K562 (cell line): ENCODE data around the gene HYCC2. TPM values are rescaled to one million over a fixed set of nuclear protein-coding genes. Genes with fewer than 3 reads are reported as not detected.

Experiments
- ATAC-seq: fragments of 200-7000 bp; cut with Tn5 transposase; 3 replicates; pipeline ENCODE4 v1.9.1; 2020; ENCODE audit warnings: moderate library complexity
- Bru-seq: library from RNA; stranded (reverse); fragments of 400-500 nt; gene quantifications from one replicate; lab custom pipeline; 2021; lab: Mats Ljungman, UMichigan
- BruChase-seq, 2 experiments: library from RNA; stranded (reverse); fragments of 400-500 nt; gene quantifications; one replicate each; lab custom pipeline; 2021; lab: Mats Ljungman, UMichigan
- BruUV-seq: library from RNA; stranded (reverse); fragments of 400-500 nt; replicated peaks from 2 replicates; lab custom pipeline; 2021; lab: Mats Ljungman, UMichigan
- CTCF ChIA-PET: fragments of 300-600 bp; formaldehyde crosslinking; extraction: SDS; loops from one replicate; lab custom pipeline; 2021; ENCODE audit warnings: low intra/inter-chr PET ratio; lab: Yijun Ruan, JAX
- POLR2A ChIA-PET: fragments of 300-600, 350-650 bp; sonication (Branson Sonifier 250); formaldehyde crosslinking; extraction: SDS; loops from one replicate; lab custom pipeline; 2021; ENCODE audit warnings: antibody characterized with exemption, inconsistent platforms; lab: Yijun Ruan, JAX
- DNase-seq, 4 experiments: peaks; one replicate each; pipeline versions ENCODE4 v3.0.0 to v3.0.0-alpha.2; 2011 to 2018; ENCODE audit warnings: low spot score in 3 of 4, mixed read lengths in 3 of 4; ENCODE audit errors: extremely low read depth in 1 of 4
- FAIRE-seq: peaks from 2 replicates; lab custom pipeline; 2011; peaks lifted over from hg19 to GRCh38; lab: Jason Lieb, UNC
- H2AFZ ChIP-seq: 2 replicates; pipeline ENCODE4 v1.6.0; 2011; ENCODE audit warnings: low read depth, low read length, control low read depth, inconsistent platforms
- H3K27ac ChIP-seq: fragments of 200-600 bp; 3 replicates; pipeline ENCODE4 v1.8.0; 2011; ENCODE audit warnings: low read depth, mild to moderate bottlenecking, control low read depth, inconsistent platforms, low read length, moderate library complexity, mixed read lengths; ENCODE audit errors: extremely low read depth
- H3K27me3 ChIP-seq, 2 experiments: fragments of 300-600 bp in 1 of 2; 2 replicates in 1 of 2; 3 replicates in 1 of 2; pipeline versions ENCODE4 v1.6.0 to v1.8.0; 2011; ENCODE audit warnings: inconsistent platforms in 2 of 2, low read length in 2 of 2, mild to moderate bottlenecking in 1 of 2, mixed read lengths in 1 of 2, moderate library complexity in 1 of 2; ENCODE audit not compliant: control insufficient read depth in 2 of 2, insufficient read depth in 2 of 2
- H3K36me3 ChIP-seq: fragments of 300-600 bp; 3 replicates; pipeline ENCODE4 v1.8.0; 2011; ENCODE audit warnings: mild to moderate bottlenecking, low read length, inconsistent platforms; ENCODE audit not compliant: control insufficient read depth, insufficient read depth
- H3K4me1 ChIP-seq, 2 experiments: fragments of 200-600 bp in 1 of 2; replicated peaks in 1 of 2; 2 replicates in 1 of 2; 3 replicates in 1 of 2; pipeline versions ENCODE4 v1.5.1 to v1.8.0; 2011; ENCODE audit warnings: inconsistent platforms in 2 of 2, low read length in 2 of 2, mild to moderate bottlenecking in 1 of 2, mixed read lengths in 1 of 2, moderate library complexity in 1 of 2; ENCODE audit not compliant: control insufficient read depth in 2 of 2, insufficient read depth in 2 of 2
- H3K4me2 ChIP-seq: 2 replicates; pipeline ENCODE4 v1.6.1; 2011; ENCODE audit warnings: low read length, control low read depth, inconsistent platforms, mixed read lengths; ENCODE audit not compliant: insufficient read depth
- H3K4me3 ChIP-seq: fragments of 200-600 bp; sonication (generic), shearing (Covaris generic); 2 replicates; pipeline ENCODE4 v1.5.1; 2016; ENCODE audit warnings: control low read depth, inconsistent platforms
- H3K79me2 ChIP-seq: fragments of 200-600 bp; 3 replicates; pipeline ENCODE4 v1.8.0; 2011; ENCODE audit warnings: low read length, inconsistent platforms; ENCODE audit not compliant: control insufficient read depth, insufficient read depth
- H3K9ac ChIP-seq, 2 experiments: 2 replicates each; pipeline versions ENCODE4 v1.6.0 to v1.6.1; 2011; ENCODE audit warnings: low read depth in 2 of 2, low read length in 2 of 2, control low read depth in 1 of 2, inconsistent platforms in 1 of 2, mild to moderate bottlenecking in 1 of 2, mixed read lengths in 1 of 2; ENCODE audit not compliant: insufficient read depth in 1 of 2
- H3K9me1 ChIP-seq: one replicate; pipeline ENCODE4 v1.6.0; 2011; ENCODE audit warnings: inconsistent platforms, mild to moderate bottlenecking, low read length, moderate library complexity; ENCODE audit not compliant: control insufficient read depth, insufficient read depth
- H3K9me3 ChIP-seq: replicated peaks from 2 replicates; pipeline ENCODE4 v1.5.1; 2011; ENCODE audit warnings: low read depth, low read length, inconsistent platforms; ENCODE audit not compliant: control insufficient read depth, insufficient read depth
- H4K20me1 ChIP-seq: replicated peaks from 2 replicates; pipeline ENCODE4 v1.6.1; 2011; ENCODE audit warnings: low read length, inconsistent platforms, mixed read lengths; ENCODE audit not compliant: control insufficient read depth, insufficient read depth
- CHAMP1 ChIP-seq: fragments of 450-650 bp; IDR thresholded peaks from 2 replicates; pipeline ENCODE4 v1.6.1; 2016; ENCODE audit warnings: mild to moderate bottlenecking
- EP300 ChIP-seq: IDR thresholded peaks from 2 replicates; pipeline ENCODE4 v1.6.1; 2012; ENCODE audit warnings: low read length, improper control_type of control experiment
- FOSL1 ChIP-seq: fragments of 200-800 bp; sonication (Bioruptor generic); conservative IDR thresholded peaks from 2 replicates; pipeline ENCODE4 v1.6.1; 2016; ENCODE audit warnings: missing genetic modification characterization, missing compliant biosample characterization
- HIVEP1 ChIP-seq: fragments of 250-450 bp; sonication (Bioruptor Pico); IDR thresholded peaks from 2 replicates; pipeline ENCODE4 v1.4.0; 2020; ENCODE audit warnings: mild to moderate bottlenecking
- MAZ ChIP-seq, 2 experiments: fragments of 450-650 bp in 1 of 2; sonication (generic) in 1 of 2; formaldehyde crosslinking; IDR thresholded peaks in 1 of 2; conservative IDR thresholded peaks in 1 of 2; 2 replicates each; pipeline versions ENCODE4 v1.4.0 to v1.5.0; 2020; ENCODE audit warnings: mild to moderate bottlenecking in 1 of 2, missing genetic modification reagents in 1 of 2
- MTA3 ChIP-seq: fragments of 450-650 bp; formaldehyde crosslinking; IDR thresholded peaks from 2 replicates; pipeline ENCODE4 v1.6.1; 2017; ENCODE audit warnings: mild to moderate bottlenecking, borderline replicate concordance
- PHF8 ChIP-seq: fragments of 200-600 bp; sonication (generic); IDR thresholded peaks from 2 replicates; pipeline ENCODE4 v1.6.1; 2012; ENCODE audit warnings: mixed run types, mild to moderate bottlenecking, inconsistent platforms, low read length, moderate library complexity, borderline replicate concordance
- SIX5 ChIP-seq, 2 experiments: IDR thresholded peaks; 2 replicates each; pipeline ENCODE4 v1.6.1; 2011; ENCODE audit warnings: low read length in 2 of 2, borderline replicate concordance in 1 of 2, low read depth in 1 of 2, mild to moderate bottlenecking in 1 of 2, moderate library complexity in 1 of 2; ENCODE audit not compliant: insufficient read depth in 1 of 2
- ZNF347 ChIP-seq: fragments of 450-650 bp; formaldehyde crosslinking; IDR thresholded peaks from 2 replicates; pipeline ENCODE4 v1.4.0; 2020; ENCODE audit warnings: low read depth, mild to moderate bottlenecking, moderate library complexity
- ZNF740 ChIP-seq, 3 experiments: fragments of 200-800 bp in 1 of 3; sonication (Bioruptor generic) in 1 of 3; sonication (generic) in 1 of 3; formaldehyde crosslinking in 1 of 3; IDR thresholded peaks; 2 replicates each; pipeline versions ENCODE4 v1.6.1 to v1.8.0; 2016 to 2022; ENCODE audit warnings: mild to moderate bottlenecking in 2 of 3, missing compliant biosample characterization in 2 of 3, missing genetic modification characterization in 2 of 3, missing genetic modification reagents in 1 of 3
- WGBS: fragments of 100-300 bp; shearing (Covaris generic); methylation state at CpG from one replicate; pipeline ENCODE4 v1.1.6; 2016; ENCODE audit warnings: low coverage, mixed read lengths; ENCODE audit not compliant: insufficient coverage; ENCODE audit errors: missing lambda C conversion rate; 5-methylcytosine and 5-hydroxymethylcytosine counted together
- in situ Hi-C: fragments of 300-500 bp; cut with MboI; formaldehyde crosslinking; loops from 4 replicates; pipeline ENCODE4 v1.15.0; 2018; ENCODE audit warnings: inconsistent platforms, mixed read lengths
- intact Hi-C: fragments of 100-400 bp; cut with micrococcal nuclease; formaldehyde crosslinking; loops from 2 replicates; pipeline ENCODE4 v1.14.2; 2022
- long read RNA-seq, 3 experiments: library from polyadenylated mRNA in 2 of 3; library from RNA in 1 of 3; unstranded in 2 of 3; stranded (forward) in 1 of 3; transcript quantifications; one replicate each; pipeline ENCODE4 v2.0.0, GENCODE V29; 2019 to 2022
- polyA minus RNA-seq, 3 experiments: library from RNA; depleted of rRNA, polyadenylated mRNA; stranded (reverse); fragments of >200 nt; gene quantifications; 2 replicates each; pipeline ENCODE4 v1.2.3, GENCODE V29; 2011
- polyA plus RNA-seq, 8 experiments: library from polyadenylated mRNA; depleted of rRNA in 4 of 8; stranded (reverse) in 5 of 8; unstranded in 3 of 8; fragments of >200 nt; fragmentation: Nextera tagmentation in 2 of 8; fragmentation: Illumina TruSeq in 1 of 8; extraction: Ambion mirVana in 2 of 8; extraction: Trizol in 1 of 8; gene quantifications; 2 replicates each; pipeline versions ENCODE4 v1.2.1 to v1.2.3, GENCODE V29; 2011 to 2014; ENCODE audit warnings: inconsistent platforms in 1 of 8, missing spikeins in 1 of 8
- total RNA-seq, 7 experiments: library from RNA; depleted of rRNA in 6 of 7; stranded (reverse); fragments of >200 nt in 6 of 7; fragmentation: Illumina TruSeq in 2 of 7; extraction: Trizol in 2 of 7; gene quantifications; 2 replicates each; pipeline versions ENCODE4 v1.2.1 to v1.2.3, GENCODE V29; 2011 to 2021; ENCODE audit warnings: low replicate concordance in 1 of 7

The HYCC2 gene
- 36.2 and 109 TPM in 2 replicates for total RNA-seq (2011; cell fraction: chromatin; rRNA removed; ENCODE audit: low replicate concordance)
- 18.8 and 22.1 TPM in 2 replicates for total RNA-seq (2011; cell fraction: nucleolus; rRNA removed)
- total RNA-seq (2011; cell fraction: nucleoplasm; rRNA removed) = 55.3 and 96.3 TPM in 2 replicates
- 5.4 TPM in 2 replicates for total RNA-seq (2014; rRNA removed)
- 15.6 and 16.9 TPM in 2 replicates for total RNA-seq (2014; rRNA removed; fragmentation: Illumina TruSeq; extraction: Trizol)
- total RNA-seq (2015; rRNA removed; fragmentation: Illumina TruSeq; extraction: Trizol) = 11.1 and 12.8 TPM in 2 replicates
- total RNA-seq (2021) = 18.9 and 20.0 TPM in 2 replicates
- 12.2 and 14.9 TPM in 2 replicates for polyA plus RNA-seq (2011; rRNA removed)
- 2.4 and 4.6 TPM in 2 replicates for polyA plus RNA-seq (2011; cell fraction: cytosol; rRNA removed)
- polyA plus RNA-seq (2011; cell fraction: nucleus; rRNA removed) = 12.1 and 15.4 TPM in 2 replicates
- 3.8 TPM in 2 replicates for polyA plus RNA-seq (2012)
- 6.3 and 8.5 TPM in 2 replicates for polyA plus RNA-seq (2014; fragmentation: Illumina TruSeq; extraction: Trizol)
- 1 to 10 TPM; 7.5 to 9.8 TPM for polyA plus RNA-seq (2014; fragmentation: Nextera tagmentation; extraction: Ambion mirVana)
- 5.2 and 5.5 TPM in 2 replicates for polyA plus RNA-seq (2014; rRNA removed)
- 33.9 and 39.3 TPM in 2 replicates for polyA minus RNA-seq (2011; rRNA and poly(A)+ RNA removed)
- polyA minus RNA-seq (2011; cell fraction: cytosol; rRNA and poly(A)+ RNA removed) = 8.9 and 12.0 TPM in 2 replicates
- polyA minus RNA-seq (2011; cell fraction: nucleus; rRNA and poly(A)+ RNA removed) = 23.7 and 39.7 TPM in 2 replicates
- percentile 84 among the genes with signal in this experiment for Bru-seq, nascent RNA
- BruChase-seq, experiment 1, labeled RNA remaining after a 2-hour chase = percentile 86 among the genes with signal in this experiment
- BruChase-seq, experiment 2, labeled RNA remaining after a 6-hour chase = percentile 87 among the genes with signal in this experiment
- long read RNA-seq, experiment 1, full-length matches to known transcripts = 11 of 56 reads
- long read RNA-seq, experiment 1, partial matches to known transcripts = 10 of 56 reads
- long read RNA-seq, experiment 1, other reads (novel, unspliced or antisense) = 35 of 56 reads
- long read RNA-seq, experiment 2, partial matches to known transcripts = 0 of 7 reads
- long read RNA-seq, experiment 2, other reads (novel, unspliced or antisense) = 7 of 7 reads
- long read RNA-seq, experiment 3, full-length matches to known transcripts = 2 of 5 reads
- long read RNA-seq, experiment 3, partial matches to known transcripts = 1 of 5 reads
- long read RNA-seq, experiment 3, other reads (novel, unspliced or antisense) = 2 of 5 reads

GRCh38 chr2:201071479-201072200 is at the start of gene HYCC2, which contains the start of gene NDUFB3:
TSS of gene HYCC2 (minus strand) at chr2:201071671. CDS start at chr2:201024009, 47,662 bp downstream.
TSS of gene NDUFB3 (plus strand) at chr2:201072001. CDS start at chr2:201078883, 6,882 bp downstream.
- peaks cover 4% of the 10 kb centered on the region; the same call in 1 of the 2 replicates for H4K20me1 ChIP-seq
- ChIA-PET CTCF (no interaction called here), POLR2A (interaction anchor here (0.9 kb wide), 1 partner anchor 51 kb away, joined by 4 read pairs; no protein-coding TSS in a partner anchor)
- peaks cover 3% of the 10 kb centered on the region for H3K9me1 ChIP-seq
- no peaks in the 10 kb centered on the region for H3K27me3 ChIP-seq
- H3K27ac ChIP-seq = peak within 1 kb of the TSS; percentile 99
- no TSS peak for BruUV-seq
- peak within 1 kb of the TSS; percentile 91 for H3K4me2 ChIP-seq
- ATAC-seq (peak; percentile 92), FAIRE-seq (peak; percentile 96), DNase-seq (peak; percentile 94 to 98 (median 96))
- intact Hi-C loops = loop anchor here (1.0 to 5.0 kb wide), 3 partner anchors 47 to 161 kb away; no protein-coding TSS in a partner anchor
- no peaks in the 10 kb centered on the region for H3K9me3 ChIP-seq
- in situ Hi-C loops = loop anchor here (10.0 kb wide), 1 partner anchor 167 kb away; no protein-coding TSS in a partner anchor
- peak within 1 kb of the TSS; percentile 91 to 92 for H3K9ac ChIP-seq
- 1% methylated on average over 33 of the region's 34 CpGs for WGBS
- H3K4me1 ChIP-seq = peaks cover 4 to 5% of the 10 kb centered on the region in 2 experiments; a peak in 3 of 5 replicates
- H3K36me3 ChIP-seq = peaks cover 9% of the 10 kb centered on the region; the same call in 1 of the 3 replicates
- H2AFZ ChIP-seq = peak within 1 kb of the TSS; percentile 99
- H3K79me2 ChIP-seq = peaks cover 88% of the 10 kb centered on the region
- peak within 1 kb of the TSS; percentile 83 for H3K4me3 ChIP-seq
- TF ChIP-seq HIVEP1 = no peak
- TF ChIP-seq ZNF740 (CRISPR knock-in tag; IDR thresholded peaks at IDR 0.05) = peak; percentile 53; the same call in 1 of the 2 replicates
- TF ChIP-seq ZNF740 (tag; IDR thresholded peaks at IDR 0.05) = no peak
- TF ChIP-seq FOSL1 (tag) = 0 out of 2 replicates have a peak, but pooled peaks have one; percentile 24
- TF ChIP-seq ZNF347 = no peak
- 0 out of 2 replicates have a peak, but pooled peaks have one; percentile 17 for TF ChIP-seq EP300
- TF ChIP-seq SIX5 (IDR thresholded peaks at IDR 0.05; ENCODE audit: borderline replicate concordance in 1 of 2, insufficient read depth in 1 of 2, low read depth in 1 of 2, low read length in 2 of 2) = peak in 1 of 2 experiments; percentile 38; a peak in 2 of 4 replicates
- TF ChIP-seq PHF8 = peak; percentile 81; the same call in 1 of the 2 replicates
- peak; percentile 76; the same call in 1 of the 2 replicates for TF ChIP-seq MTA3
- peak; percentile 45 to 86; a peak in 2 of 4 replicates for TF ChIP-seq MAZ (CRISPR knock-in tag; conservative IDR thresholded peaks at IDR 0.05 in 1 of 2, IDR thresholded peaks at IDR 0.05 in 1 of 2)
- TF ChIP-seq CHAMP1 = peak; percentile 86
